Measurements from ENCODE around the gene PRKN. TPM values are rescaled to one million over a fixed set of nuclear protein-coding genes. Genes with fewer than 3 reads are reported as not detected.

Gene PRKN
- total and polyA plus RNA-seq, 9 of the 15 experiments (the other 6 are each of a cell fraction or from before 2014, with no cell fraction given): 0.03 to 0.96 (median 0.15) TPM; not detected in 2

GRCh38 chr6:161314541-161315245, 1412.9 kb downstream of the PRKN start (continued):
- TF ChIP-seq, protein P1, sequence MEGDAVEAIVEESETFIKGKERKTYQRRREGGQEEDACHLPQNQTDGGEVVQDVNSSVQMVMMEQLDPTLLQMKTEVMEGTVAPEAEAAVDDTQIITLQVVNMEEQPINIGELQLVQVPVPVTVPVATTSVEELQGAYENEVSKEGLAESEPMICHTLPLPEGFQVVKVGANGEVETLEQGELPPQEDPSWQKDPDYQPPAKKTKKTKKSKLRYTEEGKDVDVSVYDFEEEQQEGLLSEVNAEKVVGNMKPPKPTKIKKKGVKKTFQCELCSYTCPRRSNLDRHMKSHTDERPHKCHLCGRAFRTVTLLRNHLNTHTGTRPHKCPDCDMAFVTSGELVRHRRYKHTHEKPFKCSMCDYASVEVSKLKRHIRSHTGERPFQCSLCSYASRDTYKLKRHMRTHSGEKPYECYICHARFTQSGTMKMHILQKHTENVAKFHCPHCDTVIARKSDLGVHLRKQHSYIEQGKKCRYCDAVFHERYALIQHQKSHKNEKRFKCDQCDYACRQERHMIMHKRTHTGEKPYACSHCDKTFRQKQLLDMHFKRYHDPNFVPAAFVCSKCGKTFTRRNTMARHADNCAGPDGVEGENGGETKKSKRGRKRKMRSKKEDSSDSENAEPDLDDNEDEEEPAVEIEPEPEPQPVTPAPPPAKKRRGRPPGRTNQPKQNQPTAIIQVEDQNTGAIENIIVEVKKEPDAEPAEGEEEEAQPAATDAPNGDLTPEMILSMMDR (IDR thresholded peaks at IDR 0.05 in 2 of 3, conservative IDR thresholded peaks at IDR 0.05 in 1 of 3; ENCODE audit: insufficient read depth in 2 of 3, low read depth in 1 of 3, low read length in 3 of 3): 0 out of 6 replicates have a peak, but pooled peaks of 1 of the 3 experiments have one; percentile 18
- TF ChIP-seq MGA (IDR thresholded peaks at IDR 0.05): peak; percentile 76
- peak; percentile 56; the same call in 1 of the 2 replicates for TF ChIP-seq MTA3 (IDR thresholded peaks at IDR 0.05; ENCODE audit: borderline replicate concordance)
- TF ChIP-seq, protein P2, sequence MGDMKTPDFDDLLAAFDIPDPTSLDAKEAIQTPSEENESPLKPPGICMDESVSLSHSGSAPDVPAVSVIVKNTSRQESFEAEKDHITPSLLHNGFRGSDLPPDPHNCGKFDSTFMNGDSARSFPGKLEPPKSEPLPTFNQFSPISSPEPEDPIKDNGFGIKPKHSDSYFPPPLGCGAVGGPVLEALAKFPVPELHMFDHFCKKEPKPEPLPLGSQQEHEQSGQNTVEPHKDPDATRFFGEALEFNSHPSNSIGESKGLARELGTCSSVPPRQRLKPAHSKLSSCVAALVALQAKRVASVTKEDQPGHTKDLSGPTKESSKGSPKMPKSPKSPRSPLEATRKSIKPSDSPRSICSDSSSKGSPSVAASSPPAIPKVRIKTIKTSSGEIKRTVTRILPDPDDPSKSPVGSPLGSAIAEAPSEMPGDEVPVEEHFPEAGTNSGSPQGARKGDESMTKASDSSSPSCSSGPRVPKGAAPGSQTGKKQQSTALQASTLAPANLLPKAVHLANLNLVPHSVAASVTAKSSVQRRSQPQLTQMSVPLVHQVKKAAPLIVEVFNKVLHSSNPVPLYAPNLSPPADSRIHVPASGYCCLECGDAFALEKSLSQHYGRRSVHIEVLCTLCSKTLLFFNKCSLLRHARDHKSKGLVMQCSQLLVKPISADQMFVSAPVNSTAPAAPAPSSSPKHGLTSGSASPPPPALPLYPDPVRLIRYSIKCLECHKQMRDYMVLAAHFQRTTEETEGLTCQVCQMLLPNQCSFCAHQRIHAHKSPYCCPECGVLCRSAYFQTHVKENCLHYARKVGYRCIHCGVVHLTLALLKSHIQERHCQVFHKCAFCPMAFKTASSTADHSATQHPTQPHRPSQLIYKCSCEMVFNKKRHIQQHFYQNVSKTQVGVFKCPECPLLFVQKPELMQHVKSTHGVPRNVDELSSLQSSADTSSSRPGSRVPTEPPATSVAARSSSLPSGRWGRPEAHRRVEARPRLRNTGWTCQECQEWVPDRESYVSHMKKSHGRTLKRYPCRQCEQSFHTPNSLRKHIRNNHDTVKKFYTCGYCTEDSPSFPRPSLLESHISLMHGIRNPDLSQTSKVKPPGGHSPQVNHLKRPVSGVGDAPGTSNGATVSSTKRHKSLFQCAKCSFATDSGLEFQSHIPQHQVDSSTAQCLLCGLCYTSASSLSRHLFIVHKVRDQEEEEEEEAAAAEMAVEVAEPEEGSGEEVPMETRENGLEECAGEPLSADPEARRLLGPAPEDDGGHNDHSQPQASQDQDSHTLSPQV (IDR thresholded peaks at IDR 0.05): peak; percentile 48
- TF ChIP-seq NBN (IDR thresholded peaks at IDR 0.05; ENCODE audit: low read depth): peak; percentile 16; the same call in 1 of the 2 replicates
- TF ChIP-seq CXXC5 (CRISPR knock-in tag; IDR thresholded peaks at IDR 0.05): peak; percentile 75
- TF ChIP-seq TAF1 (IDR thresholded peaks at IDR 0.05; ENCODE audit: control insufficient read depth, extremely low read depth, insufficient read depth, low read length, severe bottlenecking): peak; percentile 59
